Measurements from ENCODE around the gene VPS41.

Gene VPS41

GRCh38 chr7:38907066-38907465 lies 1.9 kb downstream of the VPS41 start:
- no peak for DNase-seq (ENCODE audit: low read depth in 2 of 2)

- no peak for DNase-seq (ENCODE audit: low read depth in 2 of 2)
Observed at GRCh38 chr7:38905056-38905759, 3.8 kb downstream of the VPS41 start.

DNA sequence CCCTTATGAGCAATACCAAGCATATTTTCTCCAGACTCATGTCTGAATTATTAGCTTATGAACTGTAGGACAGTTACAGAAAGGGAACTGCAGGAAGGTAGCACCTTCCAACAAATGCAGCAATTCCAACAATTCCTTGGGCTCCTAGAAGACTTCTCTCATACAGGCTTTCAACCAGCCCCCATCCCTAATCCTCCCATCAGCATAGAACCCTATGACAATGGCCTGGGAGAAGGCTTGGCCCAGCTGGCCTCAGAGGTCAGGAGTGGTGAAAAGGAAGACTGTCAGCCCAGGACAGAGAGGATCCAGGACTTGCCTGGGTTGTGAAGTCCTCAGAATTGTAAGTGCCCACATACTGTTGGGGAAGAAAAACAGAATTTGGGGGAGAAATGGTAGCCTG lies 5.9 kb downstream of the VPS41 start:
- DNase-seq (ENCODE audit: low read depth in 2 of 2) = no peak

GRCh38 chr7:38902449-38902848 lies 6.5 kb downstream of the VPS41 start:
- no peak for DNase-seq (ENCODE audit: low read depth in 2 of 2)

DNA sequence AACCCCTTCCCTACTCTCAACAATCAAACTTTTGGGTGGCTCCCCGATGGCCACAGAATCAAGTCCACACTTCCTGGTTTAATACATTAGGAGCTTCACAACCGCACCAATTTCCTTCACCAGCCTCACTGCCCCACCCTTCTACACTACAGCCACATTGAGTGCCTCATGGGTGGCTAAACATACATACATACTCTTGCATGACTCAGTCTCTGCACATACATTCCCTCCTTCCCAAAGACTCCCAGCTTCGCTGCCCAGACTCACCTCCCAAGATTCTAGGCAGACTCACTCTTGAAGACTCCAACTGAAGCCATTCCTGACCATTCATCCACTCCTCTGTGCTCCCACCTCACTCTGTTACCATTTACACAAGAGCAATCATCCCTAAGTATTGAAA lies 15.9 kb downstream of the VPS41 start:
- DNase-seq (ENCODE audit: low read depth in 2 of 2) = no peak

- DNase-seq (ENCODE audit: low read depth in 2 of 2) = no peak
Observed at GRCh38 chr7:38890597-38890996, 18.4 kb downstream of the VPS41 start.

- no peak for DNase-seq (ENCODE audit: low read depth in 2 of 2)
Observed at GRCh38 chr7:38889872-38890432, 19.0 kb downstream of the VPS41 start.

DNA sequence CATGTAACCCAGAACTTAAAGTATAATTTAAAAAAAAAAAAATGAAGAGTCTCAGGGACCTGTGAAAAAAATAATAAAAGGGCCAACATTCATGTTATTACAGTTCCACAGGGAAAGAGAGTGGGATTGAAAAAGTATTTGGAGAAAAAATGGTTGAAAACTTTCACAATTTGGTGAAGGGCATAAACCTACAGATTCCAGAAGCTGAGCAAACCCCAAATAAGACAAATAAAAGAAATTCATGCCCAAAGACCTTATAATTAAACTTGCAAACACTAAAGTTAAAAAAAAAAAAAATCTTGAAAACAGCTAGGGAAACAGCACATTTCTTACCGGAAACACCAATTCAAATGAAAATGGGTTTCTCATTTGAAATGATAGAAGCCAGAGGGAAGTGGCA lies 19.9 kb downstream of the VPS41 start:
- no peak for DNase-seq (ENCODE audit: low read depth in 2 of 2)

- no peak for DNase-seq (ENCODE audit: low read depth in 2 of 2)
Observed at GRCh38 chr7:38886265-38886664, 22.7 kb downstream of the VPS41 start.

GRCh38 chr7:38883706-38884105 lies 25.3 kb downstream of the VPS41 start:
- DNase-seq (ENCODE audit: low read depth in 2 of 2) = no peak

DNA sequence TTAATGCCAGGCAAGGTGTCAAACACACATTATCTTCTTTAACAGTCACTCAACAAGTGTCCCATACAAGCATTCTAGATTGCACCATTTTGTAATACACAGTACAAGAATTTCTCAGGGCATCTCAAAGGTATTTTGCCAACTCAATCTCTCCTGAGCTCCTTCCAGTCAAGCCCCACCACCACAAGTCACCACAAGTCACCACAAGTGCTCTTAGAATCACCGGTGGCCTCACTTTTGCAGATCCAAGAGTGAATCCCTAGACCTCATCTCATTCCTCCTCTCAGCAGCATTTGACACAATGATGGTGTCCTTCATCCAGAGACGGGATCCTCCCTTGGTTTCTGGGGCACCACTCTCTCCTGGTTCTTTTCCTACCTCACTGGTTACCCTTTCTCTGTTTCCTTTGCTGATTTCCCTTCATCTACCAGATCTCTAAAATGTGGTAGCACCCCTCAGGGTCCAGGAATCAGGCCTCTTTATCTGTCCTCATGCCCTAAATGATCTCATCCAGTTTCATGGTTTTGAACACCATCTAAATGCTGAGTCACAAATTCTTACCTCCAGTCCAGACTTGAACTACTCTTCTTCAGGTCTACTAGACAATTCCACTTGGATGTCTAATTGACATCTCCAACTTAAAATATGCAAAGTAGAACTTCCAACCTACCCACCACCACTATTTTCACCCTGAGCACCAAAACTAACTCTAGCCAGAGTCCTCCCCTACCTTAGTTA lies 26.9 kb downstream of the VPS41 start:
- DNase-seq (ENCODE audit: low read depth in 2 of 2) = peak in 1 of 2 donors; percentile 8

DNA sequence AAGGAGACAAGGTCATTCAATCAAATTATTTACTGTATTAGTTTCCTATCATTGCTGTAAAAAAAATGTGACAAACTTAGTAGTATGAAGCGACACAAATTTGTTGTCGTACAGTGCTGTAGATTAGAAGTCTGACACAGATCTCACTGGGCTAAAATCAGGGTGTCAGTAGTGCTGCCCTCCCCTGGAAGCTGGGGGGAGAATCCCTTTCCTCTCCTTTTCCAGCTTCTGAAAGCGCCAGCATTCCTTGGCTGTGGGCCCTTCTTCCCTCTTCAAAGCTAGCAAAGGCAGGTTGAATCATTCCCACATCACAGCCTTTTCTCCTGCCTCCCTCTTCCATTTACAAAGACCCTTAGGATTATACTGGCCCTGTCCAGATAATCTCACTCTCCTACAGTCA lies 28.0 kb downstream of the VPS41 start:
- DNase-seq (ENCODE audit: low read depth in 2 of 2) = no peak

DNA sequence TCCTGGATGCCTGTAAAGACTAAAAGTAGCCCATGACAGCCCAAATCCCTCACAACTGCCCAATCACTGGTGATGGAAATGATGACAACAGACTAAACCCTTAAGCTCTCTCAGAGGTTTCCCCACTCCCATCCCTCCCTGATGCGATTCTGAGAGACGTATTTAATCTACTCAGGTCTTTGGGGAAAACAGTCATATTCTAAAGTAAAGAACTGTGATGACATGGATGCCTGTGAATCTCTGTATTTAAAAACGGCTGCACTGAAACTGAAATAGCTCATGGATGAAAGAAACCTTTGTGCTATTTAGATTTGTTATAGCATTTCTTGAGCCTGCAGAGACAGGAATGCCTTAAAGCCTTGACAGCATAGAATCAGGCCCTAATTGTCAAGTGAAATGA lies 28.5 kb downstream of the VPS41 start:
- no peak for DNase-seq (ENCODE audit: low read depth in 2 of 2)

DNA sequence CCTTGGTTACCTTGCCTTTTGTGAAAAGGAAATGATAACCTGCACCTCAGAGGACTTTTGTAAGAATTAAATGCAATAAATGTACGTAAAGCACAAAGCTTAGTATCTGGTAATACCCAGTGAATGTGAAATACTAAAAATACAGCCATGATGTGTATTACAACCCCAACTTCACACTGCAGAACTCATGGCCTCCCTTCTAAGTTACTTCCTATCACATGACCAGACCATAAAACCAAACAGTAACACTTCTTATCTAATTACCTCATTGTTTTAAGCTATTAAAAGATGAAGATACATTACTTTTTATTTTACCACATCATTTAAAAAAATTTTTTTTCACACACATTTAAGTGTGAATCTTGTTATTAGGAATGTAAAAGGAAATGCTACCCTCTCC lies 29.0 kb downstream of the VPS41 start:
- no peak for DNase-seq (ENCODE audit: low read depth in 2 of 2)

DNA sequence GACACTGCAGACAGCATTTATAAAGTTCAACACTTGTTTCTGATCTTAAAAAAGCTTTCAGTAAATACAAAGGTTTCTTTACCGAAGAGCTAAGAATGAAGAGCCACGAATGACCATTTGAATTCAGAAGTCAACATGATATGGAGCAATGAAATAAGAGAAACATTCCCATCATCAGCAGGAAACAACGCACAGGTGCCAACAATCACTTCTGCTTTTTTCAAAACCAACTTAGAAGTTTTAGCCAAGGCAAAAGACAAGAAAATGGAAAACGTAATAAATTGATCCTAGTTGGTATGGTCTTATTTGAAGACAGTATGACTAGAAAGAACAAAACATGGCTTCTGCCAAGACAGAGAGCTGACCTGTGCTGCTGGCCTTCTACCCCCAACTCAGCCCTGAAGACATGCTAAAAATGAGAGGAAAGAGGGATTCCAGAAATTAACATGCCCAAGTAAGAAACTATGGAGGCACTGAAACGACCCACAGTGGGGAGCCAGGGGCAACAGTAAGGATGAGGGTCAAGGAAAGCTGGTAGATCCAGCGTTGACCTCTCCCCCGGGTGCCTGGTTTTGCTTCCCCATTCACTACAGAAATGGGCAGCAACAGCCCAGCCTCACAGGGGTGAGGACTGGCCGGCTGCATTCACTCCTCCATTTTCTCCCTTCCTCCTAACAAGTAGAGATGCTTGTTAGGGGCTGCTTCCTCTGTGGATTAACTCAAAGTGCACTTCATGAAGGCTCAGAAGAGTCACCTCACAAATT lies 30.1 kb downstream of the VPS41 start:
- DNase-seq (ENCODE audit: low read depth in 2 of 2) = no peak

DNA sequence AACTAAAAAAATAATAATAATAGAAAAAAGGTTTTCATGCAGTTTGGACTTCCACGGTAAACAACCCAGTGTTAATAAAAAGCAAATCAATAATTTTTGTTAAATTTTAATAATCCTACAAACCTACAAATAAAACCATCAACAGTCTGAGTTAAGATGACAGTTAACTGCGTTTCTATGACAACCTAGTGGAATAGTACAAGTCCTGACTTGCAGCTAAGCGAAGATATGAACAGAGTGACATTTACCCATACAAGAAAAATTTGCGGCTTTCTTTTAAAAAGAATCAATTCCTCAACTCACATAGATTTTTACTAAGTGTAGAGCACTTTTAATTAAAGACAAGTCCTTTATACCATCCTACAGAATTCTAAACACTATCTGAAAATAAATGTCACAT lies 35.6 kb downstream of the VPS41 start:
- DNase-seq (ENCODE audit: low read depth in 2 of 2) = no peak

GRCh38 chr7:38872202-38872601 lies 36.8 kb downstream of the VPS41 start:
- DNase-seq (ENCODE audit: low read depth in 2 of 2) = no peak

GRCh38 chr7:38870147-38870546 lies 38.8 kb downstream of the VPS41 start:
- no peak for DNase-seq (ENCODE audit: low read depth in 2 of 2)

DNA sequence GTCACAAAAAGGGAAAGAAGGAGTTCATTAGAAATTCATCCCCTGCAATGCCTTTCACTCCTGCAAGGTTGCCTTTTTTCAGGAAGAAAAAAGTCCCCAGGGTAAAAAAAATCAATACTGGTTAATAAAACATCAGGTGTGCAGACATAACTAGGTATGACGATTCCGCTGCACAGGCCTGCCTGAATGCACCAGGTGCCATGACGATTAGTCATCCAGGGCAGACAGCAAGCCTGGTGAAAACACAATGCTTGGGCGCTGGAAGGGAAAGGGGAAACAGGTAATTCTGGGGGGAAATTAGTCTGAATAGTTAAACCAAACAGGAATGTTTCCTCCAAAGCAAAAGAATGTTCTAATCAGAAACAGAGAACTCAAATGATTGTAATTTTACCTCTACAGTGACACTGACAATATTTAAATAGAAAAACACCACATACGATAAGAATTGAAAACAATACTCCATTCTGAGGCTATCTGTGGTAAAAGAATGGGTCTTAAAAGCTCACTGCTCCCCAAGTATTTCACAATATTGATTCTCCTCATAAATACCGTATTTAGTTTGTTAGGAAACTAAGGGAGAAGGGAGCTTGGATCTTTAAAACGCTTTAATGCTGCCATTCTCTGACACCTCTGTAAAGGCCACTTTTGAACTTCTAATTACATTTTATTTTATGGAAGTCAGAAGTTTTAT lies 45.2 kb downstream of the VPS41 start:
- DNase-seq (ENCODE audit: low read depth in 2 of 2) = no peak

DNA sequence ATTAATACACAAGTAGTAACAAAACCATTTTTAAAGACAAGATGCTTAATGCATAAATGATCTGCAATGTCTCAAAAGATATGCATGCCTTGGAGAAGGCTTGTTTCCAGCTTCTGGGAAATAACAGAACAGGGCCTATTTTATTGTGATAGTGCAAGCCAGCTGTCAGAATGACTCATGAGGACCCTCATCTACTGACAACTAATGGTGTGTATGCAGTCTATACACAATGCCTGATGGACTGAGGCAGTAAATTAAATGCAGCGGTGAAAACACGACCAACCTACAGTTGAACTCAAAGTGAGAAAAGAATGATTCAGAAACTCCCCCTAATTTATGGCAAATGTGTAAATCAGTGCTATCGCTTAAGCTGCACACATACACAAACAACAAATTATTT lies 46.3 kb downstream of the VPS41 start:
- DNase-seq (ENCODE audit: low read depth in 2 of 2) = no peak

DNA sequence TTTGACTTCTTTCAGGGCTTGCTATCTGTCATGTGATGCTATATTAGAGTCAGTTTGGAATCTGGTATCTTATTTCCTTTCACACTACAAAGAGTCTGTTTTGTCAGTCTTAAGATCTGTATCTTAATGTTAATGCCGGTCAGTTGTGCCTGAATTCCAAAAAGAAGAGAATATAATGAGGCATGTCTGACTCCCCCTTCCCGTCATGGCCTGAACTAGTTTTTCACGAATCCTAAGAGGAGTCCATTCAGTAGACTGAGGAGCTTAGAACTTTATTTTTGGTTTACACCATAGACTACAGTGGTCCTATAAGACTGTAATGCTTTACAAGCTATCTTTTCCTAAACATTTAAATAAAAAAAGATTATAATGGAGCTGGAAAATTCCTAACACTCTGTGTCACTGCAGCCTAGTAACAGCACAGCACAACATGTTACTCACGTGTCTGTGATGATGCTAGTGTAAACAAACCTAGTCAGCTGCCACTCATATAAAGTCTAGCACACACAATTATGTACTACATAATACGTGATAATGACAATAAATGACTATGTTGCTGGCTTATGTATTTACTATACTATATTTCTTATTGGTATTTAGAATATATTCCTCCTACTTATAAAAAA lies 50.6 kb downstream of the VPS41 start:
- no peak for DNase-seq (ENCODE audit: low read depth in 2 of 2)
